GM12878 (cell line): Measurements from ENCODE around the gene TTC39B. TPM values are rescaled to one million over a fixed set of nuclear protein-coding genes. Genes with fewer than 3 reads are reported as not detected.

ENCODE experiments used
- ATAC-seq: fragments of 200-7000 bp; cut with Tn5 transposase; 3 replicates; pipeline ENCODE4 v1.9.1; 2020; ENCODE audit warnings: mild to moderate bottlenecking, moderate library complexity
- BruUV-seq: library from RNA; stranded (reverse); fragments of 400-500 nt; replicated peaks from 2 replicates; lab custom pipeline; 2021; lab: Mats Ljungman, UMichigan
- CTCF ChIA-PET: fragments of 300-600 bp; sonication (Branson Sonifier 250); formaldehyde crosslinking; extraction: SDS; loops from one replicate; lab custom pipeline; 2021; ENCODE audit warnings: inconsistent platforms; lab: Yijun Ruan, JAX
- POLR2A ChIA-PET: fragments of 350-600 bp; formaldehyde crosslinking; extraction: SDS; loops from one replicate; lab custom pipeline; 2021; ENCODE audit warnings: inconsistent platforms; lab: Charles Lee
- RAD21 ChIA-PET: fragments of 300-600 bp; sonication (Branson Sonifier 250); formaldehyde crosslinking; loops from one replicate; lab custom pipeline; 2023; ENCODE audit warnings: antibody characterized with exemption; ENCODE audit not compliant: unreplicated experiment; lab: Charles Lee
- SMC1A ChIA-PET: fragments of 300-600 bp; sonication (Branson Sonifier 250); formaldehyde crosslinking; loops from one replicate; lab custom pipeline; 2023; ENCODE audit not compliant: unreplicated experiment, uncharacterized antibody; lab: Charles Lee
- DNase-seq: peaks from one replicate; pipeline ENCODE4 v3.0.0-alpha.2; 2011; ENCODE audit warnings: low read depth, low spot score
- FAIRE-seq: peaks from 3 replicates; lab custom pipeline; 2011; peaks lifted over from hg19 to GRCh38; lab: Jason Lieb, UNC
- H2AFZ ChIP-seq: 2 replicates; pipeline ENCODE4 v1.6.0; 2011; ENCODE audit warnings: low read depth, low read length, control low read depth; ENCODE audit not compliant: control insufficient read depth
- H3K27ac ChIP-seq: 2 replicates; pipeline ENCODE4 v1.5.1; 2011; ENCODE audit warnings: control low read depth; ENCODE audit not compliant: control insufficient read depth, insufficient read depth
- H3K27me3 ChIP-seq, 2 experiments: replicated peaks in 1 of 2; 2 replicates each; pipeline versions ENCODE4 v1.6.0 to v1.6.1; 2011; ENCODE audit warnings: low read length in 1 of 2; ENCODE audit not compliant: control insufficient read depth in 2 of 2, insufficient read depth in 2 of 2
- H3K36me3 ChIP-seq, 2 experiments: 2 replicates each; pipeline ENCODE4 v1.5.1; 2011; ENCODE audit warnings: low read length in 1 of 2; ENCODE audit not compliant: control insufficient read depth in 2 of 2, insufficient read depth in 2 of 2
- H3K4me1 ChIP-seq: 2 replicates; pipeline ENCODE4 v1.6.1; 2011; ENCODE audit warnings: mild to moderate bottlenecking, low read length, moderate library complexity, mixed read lengths; ENCODE audit not compliant: control insufficient read depth, insufficient read depth
- H3K4me2 ChIP-seq: 2 replicates; pipeline ENCODE4 v1.6.0; 2011; ENCODE audit warnings: control low read depth; ENCODE audit not compliant: control insufficient read depth, insufficient read depth
- H3K4me3 ChIP-seq: fragments of 200-600 bp; sonication (generic); 2 replicates; pipeline ENCODE4 v1.5.1; 2016
- H3K79me2 ChIP-seq: 2 replicates; pipeline ENCODE4 v1.6.0; 2011; ENCODE audit warnings: low read length; ENCODE audit not compliant: control insufficient read depth, insufficient read depth
- H3K9ac ChIP-seq: 2 replicates; pipeline ENCODE4 v1.8.0; 2011; ENCODE audit warnings: low read length, control low read depth, mixed read lengths; ENCODE audit not compliant: control insufficient read depth, insufficient read depth
- H3K9me3 ChIP-seq: replicated peaks from 3 replicates; pipeline ENCODE4 v1.5.1; 2011; ENCODE audit warnings: mild to moderate bottlenecking, low read length; ENCODE audit not compliant: control insufficient read depth, insufficient read depth
- H4K20me1 ChIP-seq: 2 replicates; pipeline ENCODE4 v1.6.0; 2011; ENCODE audit not compliant: control insufficient read depth, insufficient read depth
- ATF2 ChIP-seq: IDR thresholded peaks from 2 replicates; pipeline ENCODE4 v1.6.1; 2012; ENCODE audit warnings: low read length, inconsistent platforms
- BCLAF1 ChIP-seq: fragments of 450-650 bp; IDR thresholded peaks from 2 replicates; pipeline ENCODE4 v1.6.1; 2017; ENCODE audit warnings: antibody characterized with exemption, mild to moderate bottlenecking, moderate library complexity
- CBX3 ChIP-seq: fragments of 200-600 bp; sonication (generic); IDR thresholded peaks from 2 replicates; pipeline ENCODE4 v1.6.1; 2016; ENCODE audit warnings: low read depth, borderline replicate concordance
- CBX5 ChIP-seq: sonication (generic); IDR thresholded peaks from 2 replicates; pipeline ENCODE4 v1.6.1; 2016; ENCODE audit warnings: low read depth, moderate library complexity, mild to moderate bottlenecking, inconsistent platforms
- CHD2 ChIP-seq: IDR thresholded peaks from 2 replicates; pipeline ENCODE4 v1.6.1; 2011; ENCODE audit warnings: low read depth, low read length, improper control_type of control experiment, borderline replicate concordance
- CREM ChIP-seq: IDR thresholded peaks from 2 replicates; pipeline ENCODE4 v1.6.1; 2014; ENCODE audit warnings: antibody characterized with exemption, low read depth
- HDGF ChIP-seq: fragments of 450-650 bp; IDR thresholded peaks from 2 replicates; pipeline ENCODE4 v1.6.1; 2016; ENCODE audit warnings: antibody characterized with exemption
- IKZF1 ChIP-seq: fragments of 450-650 bp; conservative IDR thresholded peaks from 2 replicates; pipeline ENCODE4 v1.6.1; 2017; ENCODE audit warnings: antibody characterized with exemption, mild to moderate bottlenecking
- MXI1 ChIP-seq: fragments of 150-350 bp; IDR thresholded peaks from 2 replicates; pipeline ENCODE4 v1.6.1; 2011; ENCODE audit warnings: low read depth, mild to moderate bottlenecking, inconsistent platforms, low read length, improper control_type of control experiment
- PAX8 ChIP-seq: fragments of 450-650 bp; IDR thresholded peaks from 2 replicates; pipeline ENCODE4 v1.6.1; 2017; ENCODE audit warnings: mild to moderate bottlenecking, moderate library complexity
- SMARCA5 ChIP-seq: fragments of 450-650 bp; IDR thresholded peaks from 2 replicates; pipeline ENCODE4 v1.6.1; 2017; ENCODE audit warnings: mild to moderate bottlenecking
- STAT1 ChIP-seq: fragments of 450-650 bp; conservative IDR thresholded peaks from 2 replicates; pipeline ENCODE4 v1.6.1; 2014; ENCODE audit warnings: antibody characterized with exemption, mild to moderate bottlenecking
- WRNIP1 ChIP-seq: IDR thresholded peaks from 2 replicates; pipeline ENCODE4 v1.6.1; 2011; ENCODE audit warnings: low read depth, low read length, improper control_type of control experiment, borderline replicate concordance
- ZBTB4 ChIP-seq: fragments of 450-650 bp; formaldehyde crosslinking; IDR thresholded peaks from 2 replicates; pipeline ENCODE4 v1.4.0; 2022; ENCODE audit warnings: mild to moderate bottlenecking, moderate library complexity
- WGBS: methylation state at CpG from one replicate; pipeline ENCODE4 v1.1.6; 2016; ENCODE audit warnings: low lambda C conversion rate; ENCODE audit not compliant: insufficient replicate concordance, insufficient coverage; ENCODE audit errors: missing lambda C conversion rate; 5-methylcytosine and 5-hydroxymethylcytosine counted together
- in situ Hi-C: fragments of 300-500 bp; cut with MboI; formaldehyde crosslinking; loops from 9 replicates; pipeline ENCODE4 v1.14.3; 2018; ENCODE audit warnings: mixed read lengths
- intact Hi-C: fragments of 100-400 bp; cut with micrococcal nuclease; formaldehyde crosslinking; loops from one replicate; pipeline ENCODE4 v1.14.2; 2022; ENCODE audit not compliant: unreplicated experiment
- polyA plus RNA-seq, 11 experiments: library from polyadenylated mRNA; depleted of rRNA in 4 of 11; unstranded in 6 of 11; stranded (reverse) in 5 of 11; fragments of >200 nt; fragmentation: Nextera tagmentation in 4 of 11; fragmentation: Illumina TruSeq in 1 of 11; extraction: Ambion mirVana in 4 of 11; extraction: Trizol in 1 of 11; gene quantifications; 1 replicate in 1 of 11; 2 replicates in 10 of 11; pipeline versions ENCODE4 v1.2.1 to v1.2.3, GENCODE V29; 2011 to 2016; ENCODE audit warnings: inconsistent platforms in 2 of 11, missing spikeins in 2 of 11, low read depth in 1 of 11
- total RNA-seq, 4 experiments: library from RNA; depleted of rRNA in 3 of 4; stranded (reverse); fragments of >200 nt in 3 of 4; fragmentation: Illumina TruSeq in 1 of 4; extraction: Trizol in 1 of 4; gene quantifications; 2 replicates each; pipeline versions ENCODE4 v1.2.1 to v1.2.3, GENCODE V29; 2013 to 2021

TTC39B gene
- total and polyA plus RNA-seq, 10 of the 15 experiments (the other 5 are each of a cell fraction or from before 2014, with no cell fraction given): 0.68 to 2.5 (median 1.5) TPM

GRCh38 chr9:15137658-15138356, 169.2 kb downstream of the TTC39B start:
- Histone ChIP-seq H3K27ac (no peak overlapping the region), H3K4me1 (no peaks in the 10 kb centered on the region), H3K4me2 (no peak overlapping the region), H2AFZ (no peak overlapping the region), H3K9ac (no peak overlapping the region), H4K20me1 (no peaks in the 10 kb centered on the region), H3K79me2 (no peaks in the 10 kb centered on the region), H3K27me3 (no peaks in the 10 kb centered on the region), H3K9me3 (no peaks in the 10 kb centered on the region), H3K4me3 (no peak overlapping the region), H3K36me3 (no peaks in the 10 kb centered on the region)
- intact Hi-C loops (loop anchor here (10.0 kb wide), 2 partner anchors 293 to 673 kb away; no protein-coding TSS in a partner anchor), in situ Hi-C loops (loop anchor here (25.0 kb wide), 1 partner anchor 676 kb away; no protein-coding TSS in a partner anchor)
- no peak for DNase-seq
- no peak for FAIRE-seq
- ChIA-PET RAD21 (no interaction called here), POLR2A (no interaction called here), CTCF (interaction anchor here (1.2 to 1.3 kb wide), 2 partner anchors 10 to 34 kb away, joined by 3 to 10 read pairs; no protein-coding TSS in a partner anchor), SMC1A (interaction anchor here (0.7 kb wide), 1 partner anchor 72 kb away, joined by 3 read pairs; no protein-coding TSS in a partner anchor)
- ATAC-seq: no peak
- no TSS peak for BruUV-seq
- 31% methylated on average over 6 of the region's 6 CpGs for WGBS
- no peak for TF ChIP-seq HDGF
- TF ChIP-seq PAX8: no peak
- TF ChIP-seq CREM: no peak
- no peak for TF ChIP-seq CHD2
- TF ChIP-seq IKZF1: no peak
- TF ChIP-seq BCLAF1: no peak
- TF ChIP-seq ZBTB4 (CRISPR knock-in tag): no peak
- TF ChIP-seq ATF2: no peak
- no peak for TF ChIP-seq STAT1
- no peak for TF ChIP-seq MXI1
- no peak for TF ChIP-seq CBX5
- TF ChIP-seq CBX3: no peak
- no peak for TF ChIP-seq WRNIP1
- TF ChIP-seq SMARCA5: no peak
